HepG2 (cell line): ENCODE measurements around the gene PAXX. TPM values are rescaled to one million over a fixed set of nuclear protein-coding genes. Genes with fewer than 3 reads are reported as not detected.

Source experiments
- DMTF1 ChIP-seq: sonication (generic); formaldehyde crosslinking; IDR thresholded peaks from 2 replicates; pipeline ENCODE4 v1.4.0; 2020; ENCODE audit warnings: mild to moderate bottlenecking, missing genetic modification reagents
- DNMT1 ChIP-seq: sonication (generic); formaldehyde crosslinking; IDR thresholded peaks from 2 replicates; pipeline ENCODE4 v1.5.1; 2020; ENCODE audit warnings: mild to moderate bottlenecking, missing genetic modification reagents
- DZIP1 ChIP-seq: sonication (generic); formaldehyde crosslinking; IDR thresholded peaks from 2 replicates; pipeline ENCODE4 v1.5.0; 2020; ENCODE audit warnings: mild to moderate bottlenecking, missing genetic modification reagents
- IKZF5 ChIP-seq: IDR thresholded peaks from 2 replicates; pipeline ENCODE4 v1.6.1; 2018; ENCODE audit warnings: missing genetic modification reagents, mild to moderate bottlenecking, missing compliant biosample characterization
- MTA1 ChIP-seq: sonication (generic); formaldehyde crosslinking; IDR thresholded peaks from 2 replicates; pipeline ENCODE4 v1.4.0; 2020; ENCODE audit warnings: missing genetic modification reagents, mild to moderate bottlenecking, borderline replicate concordance
- NFYB ChIP-seq: sonication (generic); formaldehyde crosslinking; IDR thresholded peaks from 2 replicates; pipeline ENCODE4 v1.4.0; 2020; ENCODE audit warnings: missing genetic modification reagents
- PHF8 ChIP-seq: sonication (generic); formaldehyde crosslinking; IDR thresholded peaks from 2 replicates; pipeline ENCODE4 v1.5.0; 2020; ENCODE audit warnings: missing genetic modification reagents
- ZBTB20 ChIP-seq: sonication (generic); formaldehyde crosslinking; IDR thresholded peaks from 2 replicates; pipeline ENCODE4 v1.8.1; 2023; ENCODE audit warnings: missing genetic modification reagents, low read depth, mild to moderate bottlenecking, borderline replicate concordance
- ZNF18 ChIP-seq: sonication (generic); formaldehyde crosslinking; IDR thresholded peaks from 2 replicates; pipeline ENCODE4 v1.8.0; 2022; ENCODE audit warnings: mild to moderate bottlenecking, missing genetic modification reagents; ENCODE audit not compliant: insufficient replicate concordance
- ZNF282 ChIP-seq: fragments of 450-650 bp; IDR thresholded peaks from 2 replicates; pipeline ENCODE4 v1.6.1; 2018; ENCODE audit not compliant: partially characterized antibody
- ZNF484 ChIP-seq: sonication (generic); formaldehyde crosslinking; IDR thresholded peaks from 2 replicates; pipeline ENCODE4 v1.5.1; 2020; ENCODE audit warnings: mild to moderate bottlenecking, low read depth, missing genetic modification reagents, borderline replicate concordance
- ZNF598 ChIP-seq: sonication (generic); formaldehyde crosslinking; IDR thresholded peaks from 2 replicates; pipeline ENCODE4 v1.5.1; 2020; ENCODE audit warnings: mild to moderate bottlenecking, missing genetic modification reagents, borderline replicate concordance
- ZNF747 ChIP-seq: sonication (generic); formaldehyde crosslinking; IDR thresholded peaks from 2 replicates; pipeline ENCODE4 v1.8.1; 2023; ENCODE audit warnings: missing genetic modification reagents, mild to moderate bottlenecking, borderline replicate concordance
- ZSCAN30 ChIP-seq: sonication (generic); formaldehyde crosslinking; IDR thresholded peaks from 2 replicates; pipeline ENCODE4 v1.5.0; 2020; ENCODE audit warnings: mild to moderate bottlenecking, missing genetic modification reagents
- polyA plus RNA-seq, 8 experiments: library from polyadenylated mRNA; depleted of rRNA in 3 of 8; stranded (reverse) in 7 of 8; unstranded in 1 of 8; fragments of >200 nt; fragmentation: Illumina TruSeq in 4 of 8; extraction: Trizol in 4 of 8; gene quantifications; 2 replicates each; pipeline versions ENCODE4 v1.2.1 to v1.2.3, GENCODE V29; 2011 to 2016; ENCODE audit warnings: low read depth in 4 of 8, missing spikeins in 1 of 8, mixed read lengths in 1 of 8; ENCODE audit not compliant: insufficient read depth in 1 of 8
- total RNA-seq, 5 experiments: library from RNA; depleted of rRNA; stranded (reverse); fragments of >200 nt; fragmentation: Illumina TruSeq; extraction: Trizol; gene quantifications; 2 replicates each; pipeline ENCODE4 v1.2.3, GENCODE V29; 2016; ENCODE audit warnings: low read depth in 1 of 5

The PAXX gene
- total and polyA plus RNA-seq, 2 of the 13 experiments (the other 11 are each of a cell fraction or from before 2014, with no cell fraction given), result 14.0 to 31.9 TPM

- no peak for TF ChIP-seq ZBTB20 (CRISPR knock-in tag)
- TF ChIP-seq ZNF598, result no peak
- 0 out of 2 replicates have a peak, but pooled peaks have one; percentile 11 for TF ChIP-seq DZIP1
- no peak for TF ChIP-seq DMTF1 (CRISPR knock-in tag)
- no peak for TF ChIP-seq ZNF282
- no peak for TF ChIP-seq ZNF18 (CRISPR knock-in tag)
- no peak for TF ChIP-seq PHF8 (CRISPR knock-in tag)
- no peak for TF ChIP-seq NFYB (CRISPR knock-in tag)
- no peak for TF ChIP-seq ZNF747 (CRISPR knock-in tag)
- TF ChIP-seq MTA1, result no peak; the same call in 1 of the 2 replicates
- no peak for TF ChIP-seq ZSCAN30 (CRISPR knock-in tag)
- 0 out of 2 replicates have a peak, but pooled peaks have one; percentile 13 for TF ChIP-seq DNMT1
- no peak for TF ChIP-seq IKZF5 (CRISPR knock-in tag)
- no peak for TF ChIP-seq ZNF484 (CRISPR knock-in tag)
Measured at GRCh38 chr9:137022662-137023008, 30.4 kb downstream of the PAXX start (continued).
